IMR-90 (cell line): ENCODE measurements around the gene NUP210. TPM values are rescaled to one million over a fixed set of nuclear protein-coding genes. Genes with fewer than 3 reads are reported as not detected.

Experiments
- ATAC-seq: fragments of 200-7000 bp; cut with Tn5 transposase; 2 replicates; pipeline ENCODE4 v1.9.1; 2020; ENCODE audit warnings: low read depth, mild to moderate bottlenecking, moderate library complexity
- BruUV-seq: library from RNA; stranded (reverse); fragments of 400-500 nt; replicated peaks from 2 replicates; lab custom pipeline; 2021; lab: Mats Ljungman, UMichigan
- CTCF ChIA-PET: fragments of 300-600 bp; formaldehyde crosslinking; extraction: SDS; loops from one replicate; lab custom pipeline; 2021; ENCODE audit warnings: antibody characterized with exemption; lab: Yijun Ruan, JAX
- POLR2A ChIA-PET: fragments of 300-600 bp; sonication (Branson Sonifier 250); formaldehyde crosslinking; loops from one replicate; lab custom pipeline; 2022; ENCODE audit warnings: antibody characterized with exemption; ENCODE audit not compliant: unreplicated experiment; lab: Charles Lee
- DNase-seq: peaks from one replicate; pipeline ENCODE4 v3.0.0; 2013
- H2AFZ ChIP-seq: replicated peaks from 2 replicates; pipeline ENCODE3; 2013; ENCODE audit warnings: low read length, mild to moderate bottlenecking; ENCODE audit not compliant: poor library complexity
- H2AK5ac ChIP-seq: 2 replicates; pipeline ENCODE4 v1.6.1; 2013; ENCODE audit warnings: low read depth, low read length, inconsistent platforms
- H2AK9ac ChIP-seq: replicated peaks from 2 replicates; pipeline ENCODE3; 2013; ENCODE audit warnings: mild to moderate bottlenecking, low read depth, low read length, moderate library complexity; ENCODE audit not compliant: poor library complexity
- H2BK120ac ChIP-seq: 2 replicates; pipeline ENCODE4 v1.6.1; 2013; ENCODE audit warnings: low read depth, low read length, inconsistent platforms
- H2BK15ac ChIP-seq: 3 replicates; pipeline ENCODE4 v1.6.1; 2013; ENCODE audit warnings: low read depth, low read length, inconsistent platforms
- H2BK20ac ChIP-seq: 2 replicates; pipeline ENCODE4 v1.6.1; 2013; ENCODE audit warnings: low read depth, mild to moderate bottlenecking, inconsistent platforms, low read length, moderate library complexity
- H2BK5ac ChIP-seq: 2 replicates; pipeline ENCODE4 v1.6.1; 2013; ENCODE audit warnings: mild to moderate bottlenecking, low read depth, low read length, inconsistent platforms; ENCODE audit not compliant: poor library complexity, severe bottlenecking
- H3K14ac ChIP-seq: replicated peaks from 2 replicates; pipeline ENCODE4 v1.6.1; 2013; ENCODE audit warnings: low read depth, low read length, inconsistent platforms
- H3K18ac ChIP-seq: 2 replicates; pipeline ENCODE4 v1.6.1; 2013; ENCODE audit warnings: low read depth, low read length, control low read depth
- H3K23ac ChIP-seq: 2 replicates; pipeline ENCODE4 v1.6.1; 2013; ENCODE audit warnings: low read depth, low read length, inconsistent platforms
- H3K27ac ChIP-seq: 2 replicates; pipeline ENCODE4 v1.5.1; 2013; ENCODE audit warnings: mild to moderate bottlenecking, control low read depth, low read length; ENCODE audit not compliant: insufficient read depth
- H3K27me3 ChIP-seq: 2 replicates; pipeline ENCODE4 v1.6.1; 2013; ENCODE audit warnings: low read length; ENCODE audit not compliant: control insufficient read depth, insufficient read depth
- H3K36me3 ChIP-seq: 2 replicates; pipeline ENCODE4 v1.6.1; 2013; ENCODE audit warnings: low read length, mixed read lengths; ENCODE audit not compliant: control insufficient read depth, insufficient read depth
- H3K4ac ChIP-seq: 2 replicates; pipeline ENCODE4 v1.6.1; 2013; ENCODE audit warnings: low read depth, low read length, inconsistent platforms
- H3K4me1 ChIP-seq: 2 replicates; pipeline ENCODE4 v1.6.1; 2013; ENCODE audit warnings: low read length, mixed read lengths; ENCODE audit not compliant: control insufficient read depth, insufficient read depth
- H3K4me2 ChIP-seq: 2 replicates; pipeline ENCODE4 v1.6.1; 2013; ENCODE audit warnings: low read depth, mild to moderate bottlenecking, control low read depth, low read length, moderate library complexity
- H3K4me3 ChIP-seq: 2 replicates; pipeline ENCODE4 v1.5.1; 2013; ENCODE audit warnings: low read depth, mild to moderate bottlenecking, control low read depth, low read length, moderate library complexity; ENCODE audit not compliant: insufficient read depth
- H3K56ac ChIP-seq: 2 replicates; pipeline ENCODE4 v1.6.1; 2013; ENCODE audit warnings: low read length, inconsistent platforms; ENCODE audit not compliant: insufficient read depth; ENCODE audit errors: extremely low read depth
- H3K79me1 ChIP-seq, 2 experiments: 2 replicates each; pipeline ENCODE4 v1.6.1; 2013; ENCODE audit warnings: low read length in 2 of 2, inconsistent platforms in 1 of 2, low read depth in 1 of 2
- H3K9ac ChIP-seq: 2 replicates; pipeline ENCODE4 v1.6.1; 2013; ENCODE audit warnings: low read depth, low read length, control low read depth
- H3K9me1 ChIP-seq: 2 replicates; pipeline ENCODE4 v1.6.1; 2013; ENCODE audit warnings: low read length, inconsistent platforms; ENCODE audit not compliant: insufficient read depth
- H3K9me3 ChIP-seq: 2 replicates; pipeline ENCODE4 v1.6.1; 2013; ENCODE audit warnings: low read length; ENCODE audit not compliant: control insufficient read depth, insufficient read depth
- H4K20me1 ChIP-seq: 2 replicates; pipeline ENCODE4 v1.6.1; 2013; ENCODE audit warnings: low read length, inconsistent platforms; ENCODE audit not compliant: insufficient read depth
- H4K5ac ChIP-seq: 2 replicates; pipeline ENCODE4 v1.6.1; 2013; ENCODE audit warnings: mild to moderate bottlenecking, low read depth, low read length, control low read depth
- H4K8ac ChIP-seq, 2 experiments: 2 replicates each; pipeline ENCODE4 v1.6.1; 2013; ENCODE audit warnings: low read depth in 2 of 2, low read length in 2 of 2, control low read depth in 1 of 2, inconsistent platforms in 1 of 2
- H4K91ac ChIP-seq: 2 replicates; pipeline ENCODE4 v1.6.1; 2013; ENCODE audit warnings: low read depth, low read length, inconsistent platforms; ENCODE audit not compliant: insufficient read depth
- BHLHE40 ChIP-seq: fragments of 150-350 bp; IDR thresholded peaks from 2 replicates; pipeline ENCODE4 v1.6.1; 2016; ENCODE audit warnings: mild to moderate bottlenecking, low read depth, low read length
- CEBPB ChIP-seq: IDR thresholded peaks from 2 replicates; pipeline ENCODE4 v1.6.1; 2012; ENCODE audit warnings: low read depth, low read length, improper control_type of control experiment
- MXI1 ChIP-seq: IDR thresholded peaks from 2 replicates; pipeline ENCODE4 v1.6.1; 2012; ENCODE audit warnings: low read depth, mild to moderate bottlenecking, low read length, moderate library complexity, borderline replicate concordance
- WGBS, 2 experiments: methylation state at CpG; one replicate each; pipeline versions ENCODE4 v1.1.5 to v1.1.7; 2013; ENCODE audit warnings: missing lambda C conversion rate in 2 of 2; ENCODE audit not compliant: insufficient read length in 1 of 2; ENCODE audit errors: extremely low coverage in 2 of 2; 5-methylcytosine and 5-hydroxymethylcytosine counted together
- dilution Hi-C: fragments of 300-500 bp; cut with HindIII; formaldehyde crosslinking; loops from one replicate; pipeline ENCODE4 v1.14.3; 2018; ENCODE audit warnings: low sequenced_read_pairs; ENCODE audit not compliant: unreplicated experiment
- in situ Hi-C: fragments of 300-500 bp; cut with MboI; formaldehyde crosslinking; loops from 3 replicates; pipeline ENCODE4 v1.14.3; 2019; ENCODE audit warnings: low sequenced_read_pairs, inconsistent platforms, mixed read lengths
- intact Hi-C: fragments of 100-400 bp; cut with micrococcal nuclease; formaldehyde crosslinking; loops from 2 replicates; pipeline ENCODE4 v1.10.0; 2022
- polyA plus RNA-seq, 3 experiments: library from polyadenylated mRNA; depleted of rRNA; stranded (reverse); fragments of >200 nt; gene quantifications; 2 replicates each; pipeline ENCODE4 v1.2.3, GENCODE V29; 2012; ENCODE audit warnings: low replicate concordance in 1 of 3
- total RNA-seq: library from RNA; depleted of rRNA; stranded (reverse); fragments of >200 nt; gene quantifications from 2 replicates; pipeline ENCODE4 v1.2.3, GENCODE V29; 2012

NUP210 gene
- total and polyA plus RNA-seq, 2 of the 4 experiments (the other 2 are of a cell fraction): under 0.01 to 0.03 TPM

DNA sequence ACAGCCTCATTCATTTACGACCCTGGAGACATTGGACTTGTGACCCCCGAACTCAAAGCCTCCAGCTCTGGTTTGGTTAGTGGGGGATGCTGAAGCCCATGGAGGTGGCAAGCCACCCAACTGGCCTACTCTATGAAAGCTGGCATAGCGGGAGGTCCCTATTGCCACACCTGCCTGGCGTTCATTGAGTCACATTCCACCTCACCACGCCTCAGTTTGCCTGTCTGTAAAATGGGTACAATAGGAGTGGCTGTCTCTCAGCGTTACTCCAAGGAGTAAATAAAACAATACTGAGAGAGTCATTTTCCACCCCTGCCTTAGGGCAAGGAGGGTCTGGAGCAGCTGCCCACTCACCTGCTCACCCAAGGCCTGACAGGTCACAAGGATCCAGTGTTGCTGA lies 60.2 kb downstream of the NUP210 start:
- no CpG with 5 or more reads among the region's 6 CpGs for WGBS, 2 experiments
- Histone ChIP-seq H3K4me3 (no peak overlapping the region), H3K79me1 (no peaks in the 10 kb centered on the region), H3K23ac (no peak overlapping the region), H3K9me1 (no peaks in the 10 kb centered on the region), H3K56ac (no peak overlapping the region), H2AK9ac (no peak overlapping the region), H3K4me2 (no peak overlapping the region), H4K91ac (no peak overlapping the region), H2BK20ac (no peak overlapping the region), H2BK120ac (no peak overlapping the region), H3K27ac (no peak overlapping the region), H3K14ac (no peak overlapping the region), H2AK5ac (no peak overlapping the region), H3K9ac (no peak overlapping the region), H3K27me3 (peaks cover 24% of the 10 kb centered on the region; the same call in 1 of the 2 replicates), H3K36me3 (no peaks in the 10 kb centered on the region), H3K9me3 (no peaks in the 10 kb centered on the region), H4K20me1 (no peaks in the 10 kb centered on the region), H3K4me1 (no peaks in the 10 kb centered on the region), H2BK5ac (no peak overlapping the region), H2BK15ac (no peak overlapping the region), H4K5ac (no peak overlapping the region), H4K8ac (no peak overlapping the region), H3K4ac (no peak overlapping the region), H2AFZ (no peak overlapping the region), H3K18ac (no peak overlapping the region)
- intact Hi-C loops: no loop called here
- ATAC-seq: no peak
- BruUV-seq: no TSS peak
- in situ Hi-C loops: no loop called here
- POLR2A ChIA-PET: no interaction called here
- no peak for DNase-seq
- dilution Hi-C loops: no loop called here
- CTCF ChIA-PET: no interaction called here
- TF ChIP-seq MXI1 (no peak), BHLHE40 (no peak), CEBPB (no peak)
